ENCODE data around the gene TRMT11. TPM values are rescaled to one million over a fixed set of nuclear protein-coding genes. Genes with fewer than 3 reads are reported as not detected.

The TRMT11 gene
- total RNA-seq, 6 donors from 2014 or later = 13.8 to 66.0 (median 25.5) TPM

DNA sequence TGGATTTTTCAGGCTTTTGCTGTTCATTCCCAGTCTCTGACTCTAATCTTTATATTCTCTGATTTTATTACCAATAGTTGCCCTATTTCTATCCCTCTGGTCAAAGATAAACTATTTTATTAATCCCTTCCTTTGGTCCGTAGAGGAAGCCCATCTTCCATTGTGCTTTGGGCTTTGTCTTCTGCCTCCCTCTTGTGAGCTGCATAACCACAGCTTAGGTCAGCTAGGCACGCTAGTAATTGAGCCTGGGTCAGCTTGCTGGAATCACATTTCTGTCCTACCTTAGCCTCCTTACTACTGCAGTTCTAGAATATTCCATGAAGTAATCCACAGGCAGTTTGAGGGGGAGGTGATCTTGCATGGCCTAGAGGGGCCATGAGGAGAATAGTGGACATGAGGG is 49.4 kb downstream of the TRMT11 start:
- DNase-seq = no peak
- Histone ChIP-seq H3K4me1 (peaks cover 0 to 14% (median 5%) of the 10 kb centered on the region in 4 donors), H3K27ac (no peak overlapping the region), H3K9me3 (no peaks in the 10 kb centered on the region), H3K4me3 (no peak overlapping the region), H3K36me3 (peaks cover 0 to 19% (median 3%) of the 10 kb centered on the region in 4 donors), H3K27me3 (no peaks in the 10 kb centered on the region)
- TF ChIP-seq, protein P1, sequence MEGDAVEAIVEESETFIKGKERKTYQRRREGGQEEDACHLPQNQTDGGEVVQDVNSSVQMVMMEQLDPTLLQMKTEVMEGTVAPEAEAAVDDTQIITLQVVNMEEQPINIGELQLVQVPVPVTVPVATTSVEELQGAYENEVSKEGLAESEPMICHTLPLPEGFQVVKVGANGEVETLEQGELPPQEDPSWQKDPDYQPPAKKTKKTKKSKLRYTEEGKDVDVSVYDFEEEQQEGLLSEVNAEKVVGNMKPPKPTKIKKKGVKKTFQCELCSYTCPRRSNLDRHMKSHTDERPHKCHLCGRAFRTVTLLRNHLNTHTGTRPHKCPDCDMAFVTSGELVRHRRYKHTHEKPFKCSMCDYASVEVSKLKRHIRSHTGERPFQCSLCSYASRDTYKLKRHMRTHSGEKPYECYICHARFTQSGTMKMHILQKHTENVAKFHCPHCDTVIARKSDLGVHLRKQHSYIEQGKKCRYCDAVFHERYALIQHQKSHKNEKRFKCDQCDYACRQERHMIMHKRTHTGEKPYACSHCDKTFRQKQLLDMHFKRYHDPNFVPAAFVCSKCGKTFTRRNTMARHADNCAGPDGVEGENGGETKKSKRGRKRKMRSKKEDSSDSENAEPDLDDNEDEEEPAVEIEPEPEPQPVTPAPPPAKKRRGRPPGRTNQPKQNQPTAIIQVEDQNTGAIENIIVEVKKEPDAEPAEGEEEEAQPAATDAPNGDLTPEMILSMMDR (IDR thresholded peaks at IDR 0.05) = no peak
- TF ChIP-seq POLR2AphosphoS5 (IDR thresholded peaks at IDR 0.05) (no peak), EP300 (IDR thresholded peaks at IDR 0.05) (no peak), POLR2A (IDR thresholded peaks at IDR 0.05) (no peak)
- WGBS, 2 donors = 95 to 100% methylated on average over 2 of the region's 2 CpGs
- ATAC-seq (ENCODE audit: low FRiP score in 2 of 2) = no peak

DNA sequence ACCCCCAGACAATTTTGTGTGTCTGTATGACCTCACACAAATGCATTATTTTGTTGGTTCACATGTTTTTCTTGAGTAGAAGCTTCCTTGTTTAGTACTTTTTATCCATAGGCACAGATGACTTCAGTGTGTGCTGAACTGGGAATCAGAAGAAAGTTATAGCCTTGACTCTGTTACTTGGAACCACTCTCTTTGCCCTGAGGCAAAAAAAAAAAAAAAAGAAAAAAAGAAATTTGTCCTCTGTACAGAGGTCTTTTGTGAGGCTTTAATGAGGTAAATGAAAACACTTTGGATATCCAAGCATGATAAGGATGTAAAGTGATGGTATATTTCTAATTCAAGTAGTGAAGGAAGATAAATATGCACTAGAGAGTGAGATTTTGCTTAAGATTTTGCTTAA is 51.9 kb downstream of the TRMT11 start:
- DNase-seq (no peak), ATAC-seq (ENCODE audit: low FRiP score in 2 of 2) (no peak)
- Histone ChIP-seq H3K4me1 (peaks cover 0 to 20% (median 13%) of the 10 kb centered on the region in 4 donors), H3K4me3 (no peak overlapping the region), H3K27ac (no peak overlapping the region), H3K27me3 (no peaks in the 10 kb centered on the region), H3K9me3 (no peaks in the 10 kb centered on the region), H3K36me3 (peaks cover 0 to 19% (median 3%) of the 10 kb centered on the region in 4 donors)
- TF ChIP-seq POLR2A (IDR thresholded peaks at IDR 0.05) (no peak), POLR2AphosphoS5 (IDR thresholded peaks at IDR 0.05) (no peak), EP300 (IDR thresholded peaks at IDR 0.05) (no peak)
- TF ChIP-seq, protein P1 (IDR thresholded peaks at IDR 0.05) = no peak

DNA sequence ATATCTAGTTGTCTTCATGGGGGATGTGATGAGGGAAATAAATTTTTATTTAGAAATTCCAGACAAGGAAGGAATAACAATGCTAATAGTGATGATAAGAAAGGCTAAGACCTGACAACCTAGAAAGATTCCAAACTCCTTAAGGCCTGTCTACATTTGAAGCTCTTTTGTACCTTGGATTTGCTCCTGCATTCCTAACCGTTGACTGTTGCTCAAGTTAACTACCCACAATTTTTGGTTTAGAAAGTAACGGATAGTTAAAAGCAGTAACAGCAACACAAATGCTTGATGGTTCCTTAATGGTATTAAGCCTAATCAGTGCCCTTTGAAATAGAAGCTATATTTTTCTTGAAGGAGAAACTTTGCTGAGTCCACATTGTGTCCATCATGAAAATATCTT is 52.9 kb downstream of the TRMT11 start:
- H3K27ac ChIP-seq = no peak overlapping the region
- H3K36me3 ChIP-seq = peaks cover 0 to 19% (median 3%) of the 10 kb centered on the region in 4 donors
- H3K27me3 ChIP-seq = no peaks in the 10 kb centered on the region
- ATAC-seq (ENCODE audit: low FRiP score in 2 of 2) (peak in 1 of 2 donors; percentile 34), DNase-seq (no peak)
- peaks cover 0 to 3% (median 0%) of the 10 kb centered on the region in 4 donors for H3K9me3 ChIP-seq
- peaks cover 0 to 19% (median 10%) of the 10 kb centered on the region in 4 donors for H3K4me1 ChIP-seq
- WGBS, 2 donors = 80 to 94% methylated on average over 2 of the region's 2 CpGs
- TF ChIP-seq POLR2A (IDR thresholded peaks at IDR 0.05) = no peak
- TF ChIP-seq, protein P1 (IDR thresholded peaks at IDR 0.05) = no peak
- no peak for TF ChIP-seq POLR2AphosphoS5 (IDR thresholded peaks at IDR 0.05)
- no peak for TF ChIP-seq EP300 (IDR thresholded peaks at IDR 0.05)
- H3K4me3 ChIP-seq = no peak overlapping the region

DNA sequence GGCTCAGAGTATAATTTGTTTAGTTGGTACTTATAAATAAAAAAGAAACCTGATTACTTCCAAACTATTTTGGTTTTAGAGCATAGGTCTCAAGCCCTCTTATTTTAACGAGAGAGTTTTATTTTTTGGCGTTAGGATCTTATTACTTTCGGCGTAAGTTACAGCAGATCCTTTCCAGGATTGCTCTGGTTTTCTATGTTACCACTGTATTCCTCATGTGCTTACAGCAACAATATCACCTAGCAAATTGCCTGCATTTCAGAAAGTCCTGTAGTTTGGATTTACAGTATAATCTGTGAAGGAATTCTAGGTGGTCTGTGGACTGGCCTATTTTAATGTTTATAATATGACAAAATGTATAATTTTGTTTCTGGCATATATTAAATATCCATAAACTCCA is 54.1 kb downstream of the TRMT11 start:
- peaks cover 0 to 19% (median 10%) of the 10 kb centered on the region in 4 donors for H3K4me1 ChIP-seq
- ATAC-seq (ENCODE audit: low FRiP score in 2 of 2) (no peak), DNase-seq (no peak)
- H3K4me3 ChIP-seq = no peak overlapping the region
- TF ChIP-seq EP300 (IDR thresholded peaks at IDR 0.05) = no peak
- TF ChIP-seq POLR2A (IDR thresholded peaks at IDR 0.05) = no peak
- TF ChIP-seq, protein P1 (IDR thresholded peaks at IDR 0.05) = no peak
- TF ChIP-seq POLR2AphosphoS5 (IDR thresholded peaks at IDR 0.05) = no peak
- peaks cover 0 to 5% (median 0%) of the 10 kb centered on the region in 4 donors for H3K9me3 ChIP-seq
- peak overlapping the region; percentile 13 to 64 (median 53) for H3K27ac ChIP-seq
- whole genome bisulfite sequencing, 2 donors = 70 to 80% methylated on average over 4 of the region's 4 CpGs
- H3K36me3 ChIP-seq = peaks cover 0 to 19% (median 3%) of the 10 kb centered on the region in 4 donors
- no peaks in the 10 kb centered on the region for H3K27me3 ChIP-seq

DNA sequence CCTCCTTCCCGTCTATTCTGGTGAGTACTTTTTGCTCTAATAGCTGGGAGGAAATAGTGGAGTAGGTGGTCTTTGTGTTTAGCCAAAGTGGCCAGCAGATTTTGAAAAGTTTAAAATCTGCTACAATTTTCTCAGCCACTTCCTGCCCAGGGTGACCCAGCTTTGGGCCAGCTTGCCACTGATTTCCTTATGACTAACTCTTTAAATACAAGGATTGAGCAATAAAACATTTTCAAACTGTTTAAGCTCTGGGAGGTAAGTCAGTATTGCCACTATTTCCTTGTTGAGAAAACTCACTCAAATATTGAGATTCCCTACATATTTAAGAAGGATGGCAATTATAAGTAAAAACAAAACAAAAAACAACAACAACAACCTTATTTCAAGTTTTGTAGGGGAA is 54.5 kb downstream of the TRMT11 start:
- peaks cover 0 to 5% (median 0%) of the 10 kb centered on the region in 4 donors for H3K9me3 ChIP-seq

More for the DNA sequence above, 54.5 kb downstream of the TRMT11 start:
- peak; percentile 40 to 78 for ATAC-seq (ENCODE audit: low FRiP score in 2 of 2)
- Histone ChIP-seq H3K4me3 (no peak overlapping the region), H3K27ac (peak overlapping the region; percentile 13 to 64 (median 53)), H3K36me3 (peaks cover 0 to 19% (median 3%) of the 10 kb centered on the region in 4 donors), H3K27me3 (no peaks in the 10 kb centered on the region), H3K4me1 (peaks cover 0 to 19% (median 10%) of the 10 kb centered on the region in 4 donors)
- peak in 1 of 2 donors; percentile 74 for DNase-seq
- TF ChIP-seq POLR2AphosphoS5 (IDR thresholded peaks at IDR 0.05) (no peak), POLR2A (IDR thresholded peaks at IDR 0.05) (no peak), EP300 (IDR thresholded peaks at IDR 0.05) (no peak)
- TF ChIP-seq, protein P1 (IDR thresholded peaks at IDR 0.05) = no peak
- 25 to 43% methylated on average over 1 of the region's 1 CpG for WGBS, 2 donors
